Activated effector memory CD4-positive, alpha-beta T cell treated with Interleukin-2 at 50 U/mL for 16 hours (primary cell): ENCODE data around the gene HS3ST4.

Experiments used
- DNase-seq: peaks from one replicate; pipeline ENCODE4 v3.0.0-alpha.2; 2020

HS3ST4 gene

GRCh38 chr16:25897702-25898101 is 205.9 kb downstream of the HS3ST4 start:
- DNase-seq = no peak

- no peak for DNase-seq
These were observed 214.1 kb downstream of the HS3ST4 start for GRCh38 chr16:25905810-25906209.

DNA sequence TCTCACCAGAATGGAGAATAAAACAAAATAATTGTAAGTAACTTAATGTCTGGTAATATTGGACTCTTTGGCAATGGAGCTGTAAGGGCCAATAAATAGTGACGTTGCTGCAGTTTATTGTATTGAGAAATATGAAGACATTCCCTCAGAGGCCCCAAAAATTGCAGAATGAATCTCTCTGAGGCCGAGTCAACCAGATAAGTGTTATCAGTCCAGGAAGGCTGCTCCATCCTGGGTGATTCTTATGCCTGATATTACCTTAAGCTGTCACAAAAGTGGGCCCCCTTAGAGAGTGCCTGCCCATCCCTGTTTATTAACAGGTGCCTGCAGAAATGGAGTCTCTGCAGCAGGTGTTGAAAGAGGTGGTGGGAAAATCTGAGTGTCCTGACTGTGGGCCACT is 219.2 kb downstream of the HS3ST4 start:
- DNase-seq = no peak

- no peak for DNase-seq
These were observed 220.6 kb downstream of the HS3ST4 start for GRCh38 chr16:25912321-25912720.

- no peak for DNase-seq
These were observed 222.7 kb downstream of the HS3ST4 start for GRCh38 chr16:25914357-25914962.

DNA sequence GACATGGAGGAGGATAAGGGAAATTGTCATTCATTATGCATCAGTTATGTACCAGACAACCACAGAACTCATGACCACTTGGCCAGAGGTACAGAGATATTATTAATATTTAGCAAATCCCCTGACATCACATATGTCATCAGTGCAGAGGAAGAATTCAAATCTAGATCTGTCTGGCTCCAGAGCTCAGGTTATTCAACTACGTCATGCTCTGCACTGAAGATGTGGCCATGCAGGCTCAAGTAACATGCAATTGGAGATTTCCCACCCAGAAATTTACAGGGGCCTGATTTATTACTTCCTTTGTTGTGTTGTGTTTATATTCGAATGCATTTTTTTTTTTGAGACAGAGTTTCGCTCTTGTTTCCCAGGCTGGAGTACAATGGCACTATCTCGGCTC is 224.3 kb downstream of the HS3ST4 start:
- no peak for DNase-seq

DNA sequence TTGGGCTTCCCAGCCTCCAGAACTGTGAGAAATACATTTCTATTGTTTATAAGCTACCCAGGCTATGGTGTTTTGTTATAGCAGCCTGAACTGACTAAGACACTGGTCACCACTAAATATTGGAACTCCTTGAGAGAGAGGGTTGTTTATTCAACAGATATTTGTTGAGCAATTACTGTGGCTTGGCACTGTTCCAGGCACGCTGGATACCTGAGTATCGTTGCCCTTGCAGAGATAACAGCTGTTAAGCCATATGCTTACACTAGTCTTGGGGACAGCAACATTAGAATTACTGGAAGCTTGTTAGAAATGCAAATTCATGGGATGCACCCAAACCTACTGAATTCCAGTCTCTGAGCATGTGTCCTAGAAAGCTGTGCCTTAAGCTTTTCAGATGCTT is 230.7 kb downstream of the HS3ST4 start:
- no peak for DNase-seq

DNA sequence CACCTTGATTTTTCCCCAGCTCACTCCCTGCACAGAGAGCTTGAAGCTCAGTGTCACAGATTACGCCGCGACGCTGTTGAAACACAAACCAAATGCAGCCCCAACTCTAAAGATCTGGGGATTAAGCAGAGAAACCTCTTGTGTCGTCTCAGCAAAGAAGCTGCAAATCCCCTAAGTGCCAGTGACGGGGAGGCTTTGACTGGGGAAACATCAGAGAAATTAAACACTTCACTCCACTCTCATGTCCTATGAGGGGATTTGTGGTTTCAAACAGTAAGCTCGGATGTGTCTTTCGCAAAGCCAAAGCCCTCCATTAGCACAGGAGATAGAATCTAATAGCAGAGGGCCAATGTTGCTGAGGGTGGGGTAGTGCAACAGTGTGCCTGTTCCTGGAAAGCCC is 233.7 kb downstream of the HS3ST4 start:
- no peak for DNase-seq

GRCh38 chr16:25931473-25932035 is 239.8 kb downstream of the HS3ST4 start:
- no peak for DNase-seq

- no peak for DNase-seq
These were observed 250.2 kb downstream of the HS3ST4 start for GRCh38 chr16:25941800-25942499.

DNA sequence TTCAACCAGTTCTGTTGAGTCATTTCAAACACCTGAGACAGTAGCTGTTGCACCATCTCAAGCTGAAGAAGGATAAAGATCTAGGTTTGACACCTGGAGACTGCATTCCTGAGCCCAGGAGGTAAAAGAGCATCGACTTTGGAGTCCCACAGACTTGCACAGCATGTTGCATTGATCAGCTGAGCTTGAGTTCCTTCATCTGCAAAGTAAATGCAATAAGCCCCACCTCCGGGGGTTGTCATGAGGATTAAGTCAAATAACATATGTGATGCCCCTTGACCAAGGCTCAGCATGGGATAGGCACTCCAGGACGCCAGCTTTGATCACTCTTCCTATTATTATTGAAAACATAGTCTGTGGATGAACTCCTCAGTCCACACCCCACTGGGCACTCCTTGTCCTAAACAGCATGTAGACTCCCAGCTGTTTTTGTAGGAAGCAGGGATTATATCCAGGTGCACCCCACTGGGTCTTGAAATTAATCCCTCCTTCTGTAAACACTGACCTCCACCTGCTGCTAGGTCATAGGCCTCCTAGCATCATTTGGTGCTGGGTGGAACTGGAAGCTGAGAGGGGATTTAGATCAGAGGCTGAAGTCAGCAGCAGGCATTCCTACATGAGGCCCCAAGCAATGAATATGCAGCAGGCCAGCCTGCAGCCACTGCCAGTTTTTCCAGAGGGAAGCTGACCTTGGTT is 259.0 kb downstream of the HS3ST4 start:
- DNase-seq = no peak

DNA sequence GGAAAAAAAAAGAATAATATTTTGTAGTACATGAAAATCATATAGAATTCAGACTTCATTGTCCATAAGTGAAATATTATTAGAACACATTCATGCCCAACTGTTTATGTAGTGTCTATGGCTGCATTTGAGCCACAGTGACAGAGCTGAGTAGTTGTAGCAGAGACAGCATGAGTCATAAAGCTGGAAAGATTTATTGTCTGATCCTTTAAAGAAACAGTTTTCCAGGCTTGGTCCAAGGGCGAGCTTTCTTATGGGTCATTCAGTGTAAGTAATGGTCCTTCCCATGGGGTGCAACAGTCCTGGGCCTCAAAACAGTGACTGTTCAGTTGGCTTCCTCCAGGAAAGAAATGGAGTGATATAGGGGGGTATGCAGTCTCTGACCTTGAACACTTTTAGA is 260.2 kb downstream of the HS3ST4 start:
- no peak for DNase-seq

- no peak for DNase-seq
These were observed 261.2 kb downstream of the HS3ST4 start for GRCh38 chr16:25952983-25953382.

- no peak for DNase-seq
These were observed 265.9 kb downstream of the HS3ST4 start for GRCh38 chr16:25957707-25958106.

DNA sequence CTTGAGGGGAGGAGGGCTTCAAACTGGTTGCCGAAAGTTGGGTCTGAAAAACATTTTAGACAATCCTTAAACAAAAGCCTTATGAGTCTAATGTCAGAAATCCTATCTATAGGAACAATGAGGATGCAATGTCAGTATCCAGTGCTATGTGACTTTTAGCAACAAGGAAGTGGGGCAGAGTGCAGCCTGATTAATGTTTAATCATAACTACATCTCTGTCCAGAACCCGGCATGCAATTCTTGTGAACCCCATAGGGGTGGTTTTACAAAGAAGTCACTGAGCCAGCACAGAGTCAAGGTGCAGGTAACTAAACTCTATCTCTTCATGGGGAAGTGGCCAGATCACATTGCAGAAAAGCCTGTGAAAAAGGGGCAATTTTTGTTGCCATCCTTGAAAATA is 267.5 kb downstream of the HS3ST4 start:
- no peak for DNase-seq

GRCh38 chr16:25966172-25967097 is 274.7 kb downstream of the HS3ST4 start:
- DNase-seq = no peak

DNA sequence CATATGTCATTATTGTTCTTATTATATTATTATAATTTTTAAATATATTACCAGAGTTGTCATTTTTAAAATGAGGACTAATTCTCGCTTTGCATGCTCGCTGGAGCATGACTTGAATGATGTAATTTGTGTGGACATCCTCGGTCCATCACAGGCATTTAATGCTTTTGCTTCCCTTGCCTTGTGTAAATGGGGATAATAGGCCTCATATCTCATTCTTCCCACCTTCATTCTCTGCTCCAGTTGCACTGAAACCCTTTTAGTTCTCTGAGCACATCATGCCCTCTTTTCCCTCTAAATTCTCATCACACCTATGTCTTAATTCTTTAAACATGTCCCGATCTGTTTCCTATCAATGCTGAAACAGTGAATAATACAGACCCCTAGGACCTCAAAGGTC is 285.4 kb downstream of the HS3ST4 start:
- no peak for DNase-seq

GRCh38 chr16:25978218-25978617 is 286.5 kb downstream of the HS3ST4 start:
- DNase-seq = no peak

DNA sequence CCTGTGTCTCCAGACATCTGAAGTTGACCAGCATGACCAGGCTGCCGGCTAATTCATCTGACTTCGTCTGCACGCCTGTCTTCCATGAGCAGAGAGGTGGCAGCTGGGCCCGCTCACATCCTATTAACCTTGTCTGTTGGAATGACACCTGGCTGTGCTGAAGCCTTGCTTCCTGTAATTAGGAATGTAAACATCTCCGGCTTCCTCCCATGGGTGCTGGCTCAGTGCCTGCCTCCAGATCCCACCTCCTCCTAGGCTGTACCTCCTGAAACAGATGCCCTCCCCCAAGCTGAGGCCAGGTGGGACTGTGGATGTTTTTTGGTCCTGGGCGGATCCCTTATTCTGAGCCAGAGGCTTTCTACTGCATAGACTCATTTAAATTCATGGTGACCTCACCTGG is 296.3 kb downstream of the HS3ST4 start:
- no peak for DNase-seq

GRCh38 chr16:25988882-25989281 is 297.1 kb downstream of the HS3ST4 start:
- DNase-seq = no peak

DNA sequence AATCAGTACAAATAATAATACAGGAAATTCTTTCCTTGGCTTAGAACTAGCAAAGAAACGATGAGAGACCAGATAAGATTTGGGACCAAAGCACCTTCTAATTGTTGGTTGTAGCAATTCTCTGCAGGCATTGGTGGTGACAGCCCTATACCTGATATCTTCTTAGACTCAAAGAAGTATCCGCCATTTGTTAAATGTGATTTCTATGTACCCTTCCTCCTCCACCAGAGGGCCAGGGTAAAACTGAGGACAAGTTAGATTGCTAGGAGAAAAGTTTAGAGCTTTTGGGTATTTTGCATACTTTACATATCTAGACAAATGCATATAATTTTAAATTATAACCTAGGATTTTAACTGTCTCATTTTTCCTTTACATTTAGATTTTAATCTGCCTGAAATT is 304.3 kb downstream of the HS3ST4 start:
- DNase-seq = no peak

- no peak for DNase-seq
These were observed 313.6 kb downstream of the HS3ST4 start for GRCh38 chr16:26005336-26005735.

DNA sequence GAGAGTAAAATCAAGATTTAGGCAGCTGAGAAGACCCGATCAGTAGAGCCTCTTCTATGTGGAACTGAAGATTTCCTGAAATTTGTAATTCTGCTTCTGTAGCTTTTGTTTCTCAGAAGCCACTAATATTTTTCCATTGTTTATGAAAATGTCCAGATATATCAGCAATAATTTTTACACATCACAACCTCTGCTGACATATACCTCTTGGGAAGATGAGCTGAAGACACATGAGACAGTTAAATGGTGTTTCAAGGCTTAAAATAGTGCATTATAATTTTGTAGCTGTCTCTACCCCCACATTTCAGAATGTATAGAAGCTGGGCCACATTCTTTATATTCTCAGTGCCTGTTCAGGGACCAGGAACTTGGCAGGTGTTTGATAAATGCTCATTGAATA is 320.6 kb downstream of the HS3ST4 start:
- DNase-seq = no peak
